ENCODE results near the gene TEAD4. TPM values are rescaled to one million over a fixed set of nuclear protein-coding genes. Genes with fewer than 3 reads are reported as not detected.

The TEAD4 gene
- total RNA-seq, 1 experiment from 2014 or later, result 39.8 TPM

- no TSS peak for BruUV-seq (replicated peaks)
- H3K27ac ChIP-seq (ENCODE audit: low read depth, low read length, poor library complexity, severe bottlenecking), result no peak overlapping the region
- no peak for DNase-seq (ENCODE audit: low spot score)
These were observed 125.5 kb downstream of the TEAD4 start for GRCh38 chr12:3084742-3085141.

GRCh38 chr12:3085341-3086139 is 126.3 kb downstream of the TEAD4 start:
- H3K36me3 ChIP-seq (ENCODE audit: insufficient read depth, low read length, poor library complexity, severe bottlenecking), result no peaks in the 10 kb centered on the region
- H3K27ac ChIP-seq (ENCODE audit: low read depth, low read length, poor library complexity, severe bottlenecking), result peak overlapping the region; percentile 40
- no peak overlapping the region for H3K4me3 ChIP-seq (ENCODE audit: low read depth, low read length, poor library complexity, severe bottlenecking)
- ChIA-PET POLR2A (ENCODE audit: low non-redundant PET) (no interaction called here), CTCF (no interaction called here)
- intact Hi-C loops (cut with micrococcal nuclease; ENCODE audit: unreplicated experiment), result no loop called here
- no TSS peak for BruUV-seq (replicated peaks)
- TF ChIP-seq EZH2 (IDR thresholded peaks at IDR 0.05; ENCODE audit: borderline replicate concordance, low read depth, low read length, poor library complexity, severe bottlenecking), result no peak
- TF ChIP-seq CTCF (conservative IDR thresholded peaks at IDR 0.05; ENCODE audit: low read depth, low read length), result no peak
- H3K27me3 ChIP-seq (replicated peaks; ENCODE audit: insufficient read depth, low read depth, low read length, poor library complexity), result no peaks in the 10 kb centered on the region
- H3K4me1 ChIP-seq (ENCODE audit: insufficient read depth, low read length, poor library complexity, severe bottlenecking), result peaks cover 15% of the 10 kb centered on the region
- DNase-seq (ENCODE audit: low spot score), result no peak
- no peaks in the 10 kb centered on the region for H3K9me3 ChIP-seq (ENCODE audit: low read depth, low read length, poor library complexity, severe bottlenecking)

More at GRCh38 chr12:3084742-3085141, 125.5 kb downstream of the TEAD4 start:
- Histone ChIP-seq H3K4me1 (ENCODE audit: insufficient read depth, low read length, poor library complexity, severe bottlenecking) (peaks cover 17% of the 10 kb centered on the region), H3K9me3 (ENCODE audit: low read depth, low read length, poor library complexity, severe bottlenecking) (no peaks in the 10 kb centered on the region), H3K36me3 (ENCODE audit: insufficient read depth, low read length, poor library complexity, severe bottlenecking) (no peaks in the 10 kb centered on the region), H3K4me3 (ENCODE audit: low read depth, low read length, poor library complexity, severe bottlenecking) (no peak overlapping the region), H3K27me3 (replicated peaks; ENCODE audit: insufficient read depth, low read depth, low read length, poor library complexity) (no peaks in the 10 kb centered on the region)
- ChIA-PET CTCF (no interaction called here), POLR2A (ENCODE audit: low non-redundant PET) (no interaction called here)
- TF ChIP-seq EZH2 (IDR thresholded peaks at IDR 0.05; ENCODE audit: borderline replicate concordance, low read depth, low read length, poor library complexity, severe bottlenecking) (no peak), CTCF (conservative IDR thresholded peaks at IDR 0.05; ENCODE audit: low read depth, low read length) (no peak)
- intact Hi-C loops (cut with micrococcal nuclease; ENCODE audit: unreplicated experiment), result no loop called here

- ChIA-PET CTCF (no interaction called here), POLR2A (ENCODE audit: low non-redundant PET) (no interaction called here)
- Histone ChIP-seq H3K36me3 (ENCODE audit: insufficient read depth, low read length, poor library complexity, severe bottlenecking) (no peaks in the 10 kb centered on the region), H3K4me1 (ENCODE audit: insufficient read depth, low read length, poor library complexity, severe bottlenecking) (peaks cover 11% of the 10 kb centered on the region), H3K9me3 (ENCODE audit: low read depth, low read length, poor library complexity, severe bottlenecking) (no peaks in the 10 kb centered on the region), H3K27ac (ENCODE audit: low read depth, low read length, poor library complexity, severe bottlenecking) (peak overlapping the region; percentile 40), H3K27me3 (replicated peaks; ENCODE audit: insufficient read depth, low read depth, low read length, poor library complexity) (no peaks in the 10 kb centered on the region), H3K4me3 (ENCODE audit: low read depth, low read length, poor library complexity, severe bottlenecking) (no peak overlapping the region)
- TF ChIP-seq EZH2 (IDR thresholded peaks at IDR 0.05; ENCODE audit: borderline replicate concordance, low read depth, low read length, poor library complexity, severe bottlenecking) (no peak), CTCF (conservative IDR thresholded peaks at IDR 0.05; ENCODE audit: low read depth, low read length) (no peak)
- intact Hi-C loops (cut with micrococcal nuclease; ENCODE audit: unreplicated experiment), result no loop called here
- no TSS peak for BruUV-seq (replicated peaks)
- DNase-seq (ENCODE audit: low spot score), result no peak
These were observed 127.0 kb downstream of the TEAD4 start for GRCh38 chr12:3086211-3086610.

Measured in A673 (cell line).